Stimulated activated CD8-positive, alpha-beta memory T cell treated with anti-CD3 and anti-CD28 coated beads, Interleukin-15, amount 100 ng/mL, for 24 hours (primary cell): ENCODE results near the gene TLCD3A.
"Not testable (repeated sequence)": the region's sequence is repeated elsewhere in the genome, so short reads cannot be mapped to it uniquely, and the experiment has no call there.

Source experiments
- DNase-seq: peaks from one replicate; pipeline ENCODE4 v3.0.0-alpha.2; 2020; ENCODE audit warnings: low read depth

TLCD3A gene

GRCh38 chr17:749359-749758 lies 17.0 kb downstream of the TLCD3A start:
- DNase-seq, result not testable (repeated sequence)

GRCh38 chr17:750431-751037 lies 18.1 kb downstream of the TLCD3A start:
- no peak for DNase-seq

GRCh38 chr17:751269-752001 lies 19.0 kb downstream of the TLCD3A start:
- no peak for DNase-seq

- peak; percentile 100 for DNase-seq
These were observed 19.7 kb downstream of the TLCD3A start, which contains the start of gene GEMIN4 for GRCh38 chr17:752002-752619. Gene GEMIN4, minus strand, starts transcription at chr17:752264. Its CDS starts 122 bp downstream, at chr17:752142.

GRCh38 chr17:752620-753219 lies 20.3 kb downstream of the TLCD3A start:
- DNase-seq, result peak; percentile 13

- no peak for DNase-seq
These were observed 21.0 kb downstream of the TLCD3A start for GRCh38 chr17:753418-753817.

GRCh38 chr17:755319-755961 lies 23.0 kb downstream of the TLCD3A start:
- DNase-seq, result not testable (repeated sequence)

- DNase-seq, result not testable (repeated sequence)
These were observed 23.7 kb downstream of the TLCD3A start for GRCh38 chr17:756010-756567.

- no peak for DNase-seq
These were observed 27.6 kb downstream of the TLCD3A start for GRCh38 chr17:759964-760363.

- DNase-seq, result no peak
These were observed 28.0 kb downstream of the TLCD3A start for GRCh38 chr17:760371-760770.

- no peak for DNase-seq
These were observed 34.7 kb downstream of the TLCD3A start for GRCh38 chr17:767076-767475.

- no peak for DNase-seq
These were observed 40.6 kb downstream of the TLCD3A start for GRCh38 chr17:773016-773415.

GRCh38 chr17:773467-774312 lies 41.3 kb downstream of the TLCD3A start:
- no peak for DNase-seq

- DNase-seq, result no peak
These were observed 41.9 kb downstream of the TLCD3A start for GRCh38 chr17:774313-774584.

- DNase-seq, result no peak
These were observed 45.7 kb downstream of the TLCD3A start for GRCh38 chr17:778096-778495.

- DNase-seq, result peak; percentile 98
These were observed 49.7 kb downstream of the TLCD3A start, which contains the start of the genes GLOD4 and MRM3 for GRCh38 chr17:781805-782731. Gene GLOD4, minus strand, starts transcription at chr17:782280. Its CDS starts 25 bp downstream, at chr17:782255. Gene MRM3, plus strand, starts transcription at chr17:782353. Its CDS starts 26 bp downstream, at chr17:782379.

- DNase-seq, result no peak
These were observed 51.7 kb downstream of the TLCD3A start for GRCh38 chr17:784143-784542.

GRCh38 chr17:785901-786300 lies 53.5 kb downstream of the TLCD3A start:
- not testable (repeated sequence) for DNase-seq

GRCh38 chr17:787641-788221 lies 55.3 kb downstream of the TLCD3A start:
- no peak for DNase-seq

- DNase-seq, result no peak
These were observed 56.2 kb downstream of the TLCD3A start for GRCh38 chr17:788551-788950.
